NK-92 treated with Interleukin-12 subunit alpha and Interleukin-12 subunit beta, amount 100 ng/mL, for 24 hours (cell line): ENCODE measurements around the gene RAI2.

ENCODE experiments used
- DNase-seq: peaks from one replicate; lab custom pipeline; 2025; lab: John Stamatoyannopoulos, UW

The RAI2 gene

DNA sequence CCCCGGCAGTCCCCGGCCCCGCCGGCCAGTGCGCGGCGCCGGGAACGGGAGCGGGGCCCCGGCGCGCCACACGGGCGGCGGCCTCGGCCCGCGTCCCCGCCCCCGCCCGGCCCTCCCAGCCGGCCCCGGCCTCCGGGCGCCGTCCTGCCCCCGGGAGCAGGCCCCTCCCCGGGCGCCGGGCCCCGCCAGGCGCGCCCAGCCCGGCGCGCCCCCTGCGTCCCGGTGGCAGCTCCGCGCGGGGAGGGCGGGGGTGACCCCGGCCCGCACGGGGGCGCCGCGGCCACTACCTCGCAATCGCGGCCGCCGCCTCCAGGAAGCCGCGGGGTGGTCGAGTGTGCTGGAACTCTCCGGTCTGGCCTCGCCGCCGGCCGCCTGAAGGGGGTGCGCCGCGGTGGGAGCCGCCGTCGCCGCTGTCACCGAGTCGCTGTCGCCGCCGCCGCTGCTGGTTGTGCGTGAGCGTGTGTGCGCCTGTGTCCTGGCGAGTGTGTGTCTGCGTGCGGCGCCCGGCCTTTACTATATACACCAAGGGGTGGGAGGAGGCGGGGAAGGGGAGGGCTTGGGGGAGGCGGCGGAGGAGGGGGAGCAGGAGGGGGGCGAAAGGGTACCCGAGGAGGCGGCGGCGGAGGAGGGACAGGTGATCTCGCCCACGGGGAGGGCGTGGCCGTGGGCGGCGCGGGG, at the start of gene RAI2:
RAI2 (minus strand) TSS at position 488 of the 678 bp plus-strand sequence. CDS start 59,288 bp downstream, outside the sequence.
- no peak for DNase-seq

GRCh38 chrX:17888421-17888820, 27.3 kb upstream of the RAI2 start:
- no peak for DNase-seq

DNA sequence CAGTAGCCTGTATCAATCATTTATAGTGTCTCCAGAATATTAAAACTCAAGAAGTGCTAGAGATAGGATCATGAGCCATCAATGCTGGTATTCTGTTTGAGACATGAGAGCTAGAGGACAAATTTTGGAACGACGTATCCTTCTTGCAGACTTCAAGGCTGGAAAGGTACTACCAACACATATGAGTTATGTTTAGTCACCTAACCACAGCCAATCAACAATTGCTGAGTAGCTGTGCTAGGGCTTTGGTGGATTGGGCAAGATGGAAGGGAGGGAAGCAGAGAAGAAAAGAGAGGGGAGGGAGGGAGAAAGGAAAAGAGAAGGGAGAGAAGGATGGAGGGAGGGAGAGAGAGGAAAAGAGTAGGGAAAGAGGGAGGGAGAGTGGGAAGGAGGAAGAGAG, 21.6 kb upstream of the RAI2 start:
- DNase-seq: no peak

DNA sequence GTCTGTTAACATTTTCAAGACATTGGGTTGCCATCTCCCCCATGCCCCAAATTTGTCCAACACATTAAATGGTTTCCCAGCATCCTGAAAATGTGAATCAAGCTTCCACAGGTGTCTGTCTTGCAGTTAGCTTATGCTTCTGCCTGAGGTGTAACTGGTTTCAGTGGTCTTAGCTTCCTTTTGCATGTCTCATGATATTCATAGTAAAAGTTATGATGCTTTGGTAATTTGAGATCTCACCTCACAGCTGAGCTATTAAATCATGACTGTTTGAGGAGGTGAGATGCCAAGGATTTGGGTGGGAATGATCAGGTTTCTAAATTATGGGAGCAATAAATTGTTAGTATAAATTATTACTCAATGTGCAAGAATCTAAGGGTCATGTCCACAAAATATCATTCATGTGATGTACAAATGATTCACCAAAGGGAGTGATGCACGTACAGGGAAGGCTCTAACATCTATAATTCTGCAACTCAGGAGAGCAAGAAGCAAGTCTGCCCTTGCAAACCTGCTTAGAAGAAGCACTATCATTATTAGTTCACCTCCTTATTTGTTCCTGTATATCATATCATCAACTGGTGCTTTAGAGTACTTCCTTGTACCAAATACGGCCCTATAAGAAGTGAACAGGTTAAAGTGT, 17.1 kb upstream of the RAI2 start:
- no peak for DNase-seq

DNA sequence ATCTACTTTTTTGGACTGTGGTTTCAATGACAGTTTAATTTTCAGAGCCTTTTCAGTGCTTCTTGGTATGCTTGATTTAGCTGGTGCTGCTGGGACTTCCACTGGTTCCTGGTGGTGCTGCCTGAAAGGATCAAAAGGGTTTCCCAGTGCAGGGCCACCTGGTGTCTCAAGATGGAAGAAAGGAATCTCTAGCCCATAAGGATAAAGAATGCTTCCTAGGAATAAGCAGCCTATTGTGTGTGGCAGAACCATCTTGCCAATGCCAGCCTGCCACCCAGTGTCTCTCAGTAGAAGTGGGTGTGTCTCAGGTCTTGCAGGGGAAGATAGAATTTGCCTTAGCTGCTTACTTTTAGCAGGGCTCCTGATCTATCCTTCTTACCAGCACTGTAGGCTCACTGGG, 15.0 kb upstream of the RAI2 start:
- DNase-seq: no peak

GRCh38 chrX:17869580-17869979, 8.5 kb upstream of the RAI2 start:
- DNase-seq: no peak

DNA sequence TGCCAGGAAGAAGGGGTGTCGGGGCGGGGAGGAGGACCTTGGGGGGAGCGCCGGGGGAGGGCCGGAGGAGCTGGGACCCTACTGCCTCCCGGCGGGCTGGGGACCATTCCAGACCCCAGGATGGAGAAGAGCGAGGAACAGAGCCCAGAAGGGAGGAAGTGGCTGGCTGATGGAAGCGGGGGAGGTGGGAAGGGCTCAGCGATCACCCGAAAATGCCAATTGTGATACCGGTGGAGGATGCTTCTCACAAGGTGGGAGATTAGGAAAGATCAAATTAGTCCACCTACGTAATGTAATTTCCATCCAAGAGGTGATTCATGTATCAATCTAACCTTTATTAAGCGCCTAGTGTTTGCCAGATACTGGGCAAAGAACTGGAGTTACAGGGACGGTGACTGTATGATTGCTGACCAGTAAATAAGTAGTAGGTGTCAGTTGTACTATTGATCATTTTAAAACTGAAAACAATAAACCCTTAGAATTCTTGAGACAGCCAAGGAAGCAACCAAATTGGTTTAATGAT, 452 bp upstream of the RAI2 start:
- no peak for DNase-seq

DNA sequence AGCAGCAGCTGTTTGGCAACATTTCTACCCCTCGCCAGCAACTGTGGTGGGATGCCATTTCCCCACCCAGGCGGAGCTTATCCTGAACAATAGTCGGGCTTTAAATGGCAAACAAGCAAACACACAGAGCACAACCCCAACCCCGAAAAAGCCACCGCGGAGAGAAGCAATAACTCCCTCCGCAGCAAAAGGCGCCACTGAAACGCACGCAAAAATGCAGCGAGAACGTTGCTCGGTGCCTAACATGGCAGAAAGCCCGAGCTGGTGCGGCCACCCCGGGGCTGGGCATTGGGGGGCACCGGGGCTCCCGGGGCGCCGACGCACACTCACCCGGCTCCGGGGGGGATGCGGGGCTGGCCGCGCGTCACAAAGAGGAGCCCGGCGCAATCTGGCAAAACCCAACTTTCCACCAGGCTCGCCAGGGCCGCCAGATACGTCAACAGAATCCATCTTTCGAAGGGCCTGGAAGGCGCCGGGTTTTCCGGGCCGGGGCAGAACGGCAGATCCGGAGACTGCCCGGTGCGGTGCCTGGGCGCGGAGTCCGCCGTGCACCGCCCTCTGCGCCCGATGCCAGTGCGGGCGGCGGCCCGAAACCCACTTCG, 818 bp downstream of the RAI2 start:
- DNase-seq: no peak

DNA sequence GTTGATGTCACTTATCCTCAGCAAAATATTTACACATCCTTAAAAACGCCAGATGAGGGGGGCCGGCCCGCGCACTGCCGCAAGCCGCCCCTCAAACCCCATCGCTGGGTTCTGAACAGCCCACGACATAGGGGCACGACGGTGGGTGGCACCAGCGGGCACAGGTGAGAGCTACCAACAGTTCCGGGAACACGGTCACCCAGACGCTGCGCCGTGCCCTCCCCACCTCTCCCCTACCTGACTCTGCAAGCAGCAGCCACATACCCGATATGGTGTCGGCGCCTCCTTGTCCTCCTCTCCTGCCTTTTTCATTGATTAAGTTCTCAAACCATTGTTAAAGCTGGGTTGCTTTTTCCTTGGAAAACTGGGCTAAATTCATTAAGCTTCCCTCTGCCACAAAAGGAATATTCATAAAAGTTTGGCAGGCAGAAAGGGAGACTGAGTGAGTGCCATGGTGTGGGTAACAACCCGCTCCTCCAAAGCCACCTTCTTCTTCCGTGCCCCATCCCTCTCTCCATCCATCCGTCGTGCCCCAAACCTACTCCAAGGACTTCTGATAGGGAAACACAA, 1.4 kb downstream of the RAI2 start:
- no peak for DNase-seq

GRCh38 chrX:17854531-17854930, 6.6 kb downstream of the RAI2 start:
- DNase-seq: no peak

DNA sequence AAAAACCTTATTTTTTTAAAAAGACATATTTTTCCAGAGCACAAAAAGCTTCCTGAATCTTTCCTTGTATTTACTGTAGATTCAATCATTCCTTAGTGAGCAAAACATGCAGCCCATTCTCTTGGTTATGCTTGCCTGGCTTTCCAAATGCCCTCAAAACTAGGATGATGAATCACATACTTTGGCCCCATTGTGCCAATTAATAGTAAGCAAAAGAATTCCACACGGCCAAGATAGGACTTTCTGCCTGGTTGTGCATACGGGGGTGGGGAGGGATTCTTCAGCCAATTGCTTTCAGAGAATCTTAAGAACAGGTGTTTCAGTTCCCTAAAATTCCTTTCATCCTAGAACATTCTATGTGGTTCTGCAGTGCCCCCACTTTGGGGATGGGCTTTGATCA, 7.0 kb downstream of the RAI2 start:
- DNase-seq: no peak

DNA sequence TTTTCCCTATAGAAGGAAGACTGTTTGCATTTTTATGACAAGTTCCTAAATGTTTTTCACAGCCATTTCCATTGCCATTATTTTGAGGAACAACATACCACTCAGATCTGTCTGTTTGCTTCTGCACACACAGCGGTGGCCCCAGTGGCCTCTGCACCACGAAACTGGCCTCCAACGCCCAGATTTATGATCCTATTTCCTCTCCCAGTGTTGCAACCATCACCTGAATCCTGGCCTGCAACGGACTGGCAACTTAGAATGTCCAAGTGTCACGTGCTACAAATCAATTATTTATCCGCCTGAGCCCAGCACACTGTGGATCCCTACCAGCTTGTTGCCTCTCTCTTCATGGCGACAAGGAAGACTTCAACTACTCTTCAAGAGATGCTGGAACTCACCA, 9.2 kb downstream of the RAI2 start:
- DNase-seq: no peak

GRCh38 chrX:17848545-17849265, 12.4 kb downstream of the RAI2 start:
- DNase-seq: no peak

DNA sequence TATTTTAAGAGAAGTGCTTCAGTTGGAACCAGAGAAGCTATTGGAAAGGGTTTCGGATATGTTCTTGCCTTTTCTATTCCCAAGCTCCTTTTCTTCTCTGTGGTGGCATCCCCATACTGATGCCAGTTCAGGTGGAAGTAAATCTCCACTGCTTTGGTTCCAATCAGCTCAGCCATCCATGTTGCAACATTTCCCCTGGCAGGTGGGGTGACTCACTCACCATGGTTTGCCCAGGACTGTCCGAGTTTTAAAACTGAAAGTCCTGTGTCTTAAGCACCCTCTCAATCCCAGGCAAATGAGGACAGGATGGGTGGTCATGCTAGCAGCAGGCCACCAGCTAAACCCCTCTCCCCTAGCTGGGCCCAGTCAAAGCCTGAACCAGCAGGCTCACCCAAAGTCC, 15.1 kb downstream of the RAI2 start:
- DNase-seq: no peak

- DNase-seq: no peak
Observed at GRCh38 chrX:17844236-17844635, 16.9 kb downstream of the RAI2 start.

- DNase-seq: no peak
Observed at GRCh38 chrX:17842769-17843525, 18.2 kb downstream of the RAI2 start.

GRCh38 chrX:17839269-17839668, 21.8 kb downstream of the RAI2 start:
- DNase-seq: no peak

GRCh38 chrX:17836830-17837229, 24.3 kb downstream of the RAI2 start:
- no peak for DNase-seq

GRCh38 chrX:17833954-17834353, 27.1 kb downstream of the RAI2 start:
- DNase-seq: no peak

DNA sequence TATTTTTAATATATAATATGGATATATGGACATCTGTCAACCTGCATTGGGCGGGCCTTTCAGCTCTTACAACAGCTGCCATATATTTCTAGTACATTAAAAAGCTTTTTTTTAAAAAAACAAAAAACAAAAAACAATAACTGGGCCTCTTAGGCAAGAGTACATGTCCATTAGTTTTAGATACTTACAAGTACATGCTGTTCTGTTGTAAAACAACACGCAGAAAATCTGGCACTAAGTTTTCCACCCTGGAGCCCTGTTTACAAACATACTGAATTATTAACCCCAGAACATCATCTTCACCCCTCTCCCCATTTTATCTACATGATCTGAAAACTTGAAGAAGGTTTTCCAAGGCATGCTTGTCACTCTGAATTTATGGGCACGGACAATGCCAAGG, 29.8 kb downstream of the RAI2 start:
- no peak for DNase-seq

- no peak for DNase-seq
Observed at GRCh38 chrX:17830211-17830610, 30.9 kb downstream of the RAI2 start.

- DNase-seq: no peak
Observed at GRCh38 chrX:17829566-17829965, 31.5 kb downstream of the RAI2 start.
